ENCODE results near the gene FOXP4. TPM values are rescaled to one million over a fixed set of nuclear protein-coding genes. Genes with fewer than 3 reads are reported as not detected.
A peak's percentile ranks its signal among the peaks of the same experiment; 100 is the strongest.

FOXP4 gene
- total RNA-seq, 1 donor from 2014 or later = 19.5 TPM

GRCh38 chr6:41589223-41589622 is 43.0 kb downstream of the FOXP4 start:
- H3K36me3 ChIP-seq = peaks cover 48 to 70% of the 10 kb centered on the region in 2 donors

GRCh38 chr6:41589636-41590622 is 43.7 kb downstream of the FOXP4 start:
- Histone ChIP-seq H3K9me3 (no peaks in the 10 kb centered on the region), H3K36me3 (peaks cover 44 to 72% of the 10 kb centered on the region in 2 donors)
- intact Hi-C loops (cut with DNase I) = loop anchor here (2.0 to 5.0 kb wide), 2 partner anchors 43 to 83 kb away; partner anchors contain the start of gene FOXP4

More at GRCh38 chr6:41589223-41589622, 43.0 kb downstream of the FOXP4 start:
- H3K4me1 ChIP-seq = no peaks in the 10 kb centered on the region
- TF ChIP-seq CTCF (IDR thresholded peaks at IDR 0.05) = no peak
- intact Hi-C loops (cut with DNase I) = no loop called here
- DNase-seq (ENCODE audit: low spot score in 2 of 2) = no peak
- H3K27ac ChIP-seq = no peak overlapping the region
- H3K4me3 ChIP-seq = no peak overlapping the region
- no peaks in the 10 kb centered on the region for H3K9me3 ChIP-seq
- H3K27me3 ChIP-seq = no peaks in the 10 kb centered on the region

GRCh38 chr6:41591122-41591521 is 44.9 kb downstream of the FOXP4 start:
- no peaks in the 10 kb centered on the region for H3K9me3 ChIP-seq
- peaks cover 50 to 72% of the 10 kb centered on the region in 2 donors for H3K36me3 ChIP-seq
- no peak overlapping the region for H3K27ac ChIP-seq
- no peaks in the 10 kb centered on the region for H3K27me3 ChIP-seq
- intact Hi-C loops (cut with DNase I) = loop anchor here (2.0 to 5.0 kb wide), 2 partner anchors 44 to 84 kb away; partner anchors contain the start of gene FOXP4
- no peaks in the 10 kb centered on the region for H3K4me1 ChIP-seq
- no peak for DNase-seq (ENCODE audit: low spot score in 2 of 2)
- no peak overlapping the region for H3K4me3 ChIP-seq
- TF ChIP-seq CTCF (IDR thresholded peaks at IDR 0.05) = no peak

More at GRCh38 chr6:41589636-41590622, 43.7 kb downstream of the FOXP4 start:
- H3K27ac ChIP-seq = no peak overlapping the region
- H3K4me1 ChIP-seq = no peaks in the 10 kb centered on the region
- no peak overlapping the region for H3K4me3 ChIP-seq
- no peak for DNase-seq (ENCODE audit: low spot score in 2 of 2)
- H3K27me3 ChIP-seq = no peaks in the 10 kb centered on the region
- no peak for TF ChIP-seq CTCF (IDR thresholded peaks at IDR 0.05)

- no peak overlapping the region for H3K27ac ChIP-seq
- DNase-seq (ENCODE audit: low spot score in 2 of 2) = peak in 1 of 2 donors; percentile 85
- H3K27me3 ChIP-seq = no peaks in the 10 kb centered on the region
- no peak overlapping the region for H3K4me3 ChIP-seq
- intact Hi-C loops (cut with DNase I) = loop anchor here (1.0 to 5.0 kb wide), 5 partner anchors 45 to 223 kb away; partner anchors contain the start of gene FOXP4
- TF ChIP-seq CTCF (IDR thresholded peaks at IDR 0.05) = peak; percentile 84 to 89 (median 89)
- peaks cover 46 to 73% of the 10 kb centered on the region in 2 donors for H3K36me3 ChIP-seq
- H3K4me1 ChIP-seq = no peaks in the 10 kb centered on the region
- H3K9me3 ChIP-seq = no peaks in the 10 kb centered on the region
Observed at GRCh38 chr6:41591859-41592502, 45.8 kb downstream of the FOXP4 start.

- Histone ChIP-seq H3K9me3 (no peaks in the 10 kb centered on the region), H3K27me3 (no peaks in the 10 kb centered on the region), H3K4me1 (no peaks in the 10 kb centered on the region), H3K36me3 (peaks cover 48 to 76% of the 10 kb centered on the region in 2 donors), H3K27ac (no peak overlapping the region), H3K4me3 (no peak overlapping the region)
- no peak for TF ChIP-seq CTCF (IDR thresholded peaks at IDR 0.05)
- DNase-seq (ENCODE audit: low spot score in 2 of 2) = no peak
- intact Hi-C loops (cut with DNase I) = loop anchor here (5.0 kb wide), 1 partner anchor 86 kb away; no protein-coding TSS in a partner anchor
Observed at GRCh38 chr6:41593406-41593805, 47.2 kb downstream of the FOXP4 start.

Data from ascending aorta (tissue), 2 donors.